PFSK-1 (cell line): Measurements from ENCODE around the gene MAZ.

ENCODE experiments used
- FOXP2 ChIP-seq: optimal IDR thresholded peaks from 2 replicates; pipeline ENCODE3; 2011; ENCODE audit warnings: borderline replicate concordance, control low read depth, inconsistent platforms; ENCODE audit not compliant: insufficient read depth; ENCODE audit errors: extremely low read length, extremely low read depth
- POLR2AphosphoS5 ChIP-seq: IDR thresholded peaks from 2 replicates; pipeline ENCODE4 v1.6.1; 2012; ENCODE audit warnings: low read depth, mild to moderate bottlenecking, control low read depth, low read length, moderate library complexity
- SIN3A ChIP-seq: IDR thresholded peaks from 2 replicates; pipeline ENCODE4 v1.6.1; 2012; ENCODE audit warnings: mild to moderate bottlenecking, low read length, moderate library complexity, borderline replicate concordance; ENCODE audit not compliant: insufficient read depth
- TAF1 ChIP-seq: IDR thresholded peaks from 2 replicates; pipeline ENCODE4 v1.6.1; 2012; ENCODE audit warnings: low read length, control low read depth, borderline replicate concordance; ENCODE audit not compliant: insufficient read depth
- TF ChIP-seq, protein P1 (sequence below), 2 experiments: IDR thresholded peaks; 2 replicates each; pipeline versions ENCODE4 v1.6.1 to v1.8.0; 2011 to 2012; ENCODE audit warnings: low read depth in 2 of 2, low read length in 2 of 2, control low read depth in 1 of 2, inconsistent platforms in 1 of 2, mild to moderate bottlenecking in 1 of 2, moderate library complexity in 1 of 2; ENCODE audit not compliant: insufficient read depth in 1 of 2

Gene MAZ

GRCh38 chr16:29808219-29808900 lies 2.0 kb downstream of the MAZ start:
- TF ChIP-seq, protein P1, sequence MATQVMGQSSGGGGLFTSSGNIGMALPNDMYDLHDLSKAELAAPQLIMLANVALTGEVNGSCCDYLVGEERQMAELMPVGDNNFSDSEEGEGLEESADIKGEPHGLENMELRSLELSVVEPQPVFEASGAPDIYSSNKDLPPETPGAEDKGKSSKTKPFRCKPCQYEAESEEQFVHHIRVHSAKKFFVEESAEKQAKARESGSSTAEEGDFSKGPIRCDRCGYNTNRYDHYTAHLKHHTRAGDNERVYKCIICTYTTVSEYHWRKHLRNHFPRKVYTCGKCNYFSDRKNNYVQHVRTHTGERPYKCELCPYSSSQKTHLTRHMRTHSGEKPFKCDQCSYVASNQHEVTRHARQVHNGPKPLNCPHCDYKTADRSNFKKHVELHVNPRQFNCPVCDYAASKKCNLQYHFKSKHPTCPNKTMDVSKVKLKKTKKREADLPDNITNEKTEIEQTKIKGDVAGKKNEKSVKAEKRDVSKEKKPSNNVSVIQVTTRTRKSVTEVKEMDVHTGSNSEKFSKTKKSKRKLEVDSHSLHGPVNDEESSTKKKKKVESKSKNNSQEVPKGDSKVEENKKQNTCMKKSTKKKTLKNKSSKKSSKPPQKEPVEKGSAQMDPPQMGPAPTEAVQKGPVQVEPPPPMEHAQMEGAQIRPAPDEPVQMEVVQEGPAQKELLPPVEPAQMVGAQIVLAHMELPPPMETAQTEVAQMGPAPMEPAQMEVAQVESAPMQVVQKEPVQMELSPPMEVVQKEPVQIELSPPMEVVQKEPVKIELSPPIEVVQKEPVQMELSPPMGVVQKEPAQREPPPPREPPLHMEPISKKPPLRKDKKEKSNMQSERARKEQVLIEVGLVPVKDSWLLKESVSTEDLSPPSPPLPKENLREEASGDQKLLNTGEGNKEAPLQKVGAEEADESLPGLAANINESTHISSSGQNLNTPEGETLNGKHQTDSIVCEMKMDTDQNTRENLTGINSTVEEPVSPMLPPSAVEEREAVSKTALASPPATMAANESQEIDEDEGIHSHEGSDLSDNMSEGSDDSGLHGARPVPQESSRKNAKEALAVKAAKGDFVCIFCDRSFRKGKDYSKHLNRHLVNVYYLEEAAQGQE (IDR thresholded peaks at IDR 0.05; ENCODE audit: insufficient read depth in 1 of 2, low read depth in 2 of 2, low read length in 2 of 2) = no peak
- TF ChIP-seq TAF1 (no peak), FOXP2 (no peak), POLR2AphosphoS5 (no peak; the same call in 1 of the 2 replicates), SIN3A (no peak)

DNA sequence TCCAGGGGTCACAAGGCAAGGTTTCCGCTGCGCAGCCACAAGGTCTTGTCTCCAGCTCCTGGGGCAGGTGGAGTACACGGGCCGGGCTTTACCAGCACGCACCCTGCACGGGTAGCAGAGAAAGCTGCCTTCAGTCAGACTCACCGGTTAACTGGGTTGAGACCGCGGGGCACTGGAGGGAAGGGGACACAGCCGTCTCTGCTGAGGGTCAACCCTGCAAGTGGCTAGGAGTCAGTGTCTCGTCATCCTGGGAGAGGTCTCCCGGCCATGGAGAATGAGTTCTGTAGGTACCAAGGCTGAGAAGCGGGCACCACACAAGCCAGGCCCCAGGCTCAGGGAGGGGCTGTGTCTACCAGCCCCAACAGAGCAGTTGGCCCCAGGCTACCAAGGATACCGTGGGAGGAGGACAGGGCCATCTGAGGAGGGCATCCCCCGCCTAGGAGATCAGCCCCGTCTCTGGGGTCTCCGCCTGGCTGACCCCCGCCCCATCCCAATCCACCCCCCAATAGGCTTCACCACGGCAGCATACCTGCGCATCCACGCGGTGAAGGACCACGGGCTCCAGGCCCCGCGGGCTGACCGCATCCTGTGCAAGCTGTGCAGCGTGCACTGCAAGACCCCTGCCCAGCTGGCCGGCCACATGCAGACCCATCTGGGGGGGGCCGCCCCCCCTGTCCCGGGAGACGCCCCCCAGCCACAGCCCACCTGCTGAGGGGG lies 2.9 kb downstream of the MAZ start:
- TF ChIP-seq FOXP2 = no peak
- TF ChIP-seq, protein P1 (IDR thresholded peaks at IDR 0.05; ENCODE audit: insufficient read depth in 1 of 2, low read depth in 2 of 2, low read length in 2 of 2) = no peak
- no peak for TF ChIP-seq POLR2AphosphoS5
- TF ChIP-seq SIN3A = no peak
- no peak for TF ChIP-seq TAF1

- TF ChIP-seq FOXP2 (no peak), TAF1 (no peak), SIN3A (no peak), POLR2AphosphoS5 (no peak)
- TF ChIP-seq, protein P1 (IDR thresholded peaks at IDR 0.05; ENCODE audit: insufficient read depth in 1 of 2, low read depth in 2 of 2, low read length in 2 of 2) = no peak
Observed at GRCh38 chr16:29809850-29810698, 3.7 kb downstream of the MAZ start.

DNA sequence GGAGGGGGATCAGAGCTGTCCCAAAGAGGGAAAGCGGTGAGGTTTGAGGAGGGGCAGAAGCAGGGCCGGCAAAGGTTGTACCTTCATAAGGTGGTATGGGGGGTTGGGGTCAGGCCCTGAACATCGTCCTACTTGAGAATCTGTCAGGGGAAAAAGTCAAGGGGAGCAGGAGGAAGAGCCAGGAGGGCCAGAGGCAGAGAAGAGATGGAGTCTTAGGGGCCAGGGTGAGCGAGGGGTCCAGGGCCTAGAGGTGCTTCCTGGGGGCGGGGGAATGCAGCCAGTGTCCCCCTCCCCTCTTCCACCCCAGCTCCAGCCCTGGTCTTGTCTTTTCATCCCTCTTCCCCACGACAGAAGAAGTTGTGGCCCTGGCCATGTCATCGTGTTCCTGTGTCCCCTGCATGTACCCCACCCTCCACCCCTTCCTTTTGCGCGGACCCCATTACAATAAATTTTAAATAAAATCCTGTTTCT lies 4.4 kb downstream of the MAZ start:
- TF ChIP-seq TAF1 (no peak), FOXP2 (no peak), POLR2AphosphoS5 (no peak), SIN3A (no peak)
- TF ChIP-seq, protein P1 (IDR thresholded peaks at IDR 0.05; ENCODE audit: insufficient read depth in 1 of 2, low read depth in 2 of 2, low read length in 2 of 2) = no peak
